IMR-90 (cell line): ENCODE data around the gene SHROOM3. TPM values are rescaled to one million over a fixed set of nuclear protein-coding genes. Genes with fewer than 3 reads are reported as not detected.

Experiments
- ATAC-seq: fragments of 200-7000 bp; cut with Tn5 transposase; 2 replicates; pipeline ENCODE4 v1.9.1; 2020; ENCODE audit warnings: low read depth, mild to moderate bottlenecking, moderate library complexity
- BruUV-seq: library from RNA; stranded (reverse); fragments of 400-500 nt; replicated peaks from 2 replicates; lab custom pipeline; 2021; lab: Mats Ljungman, UMichigan
- CTCF ChIA-PET: fragments of 300-600 bp; formaldehyde crosslinking; extraction: SDS; loops from one replicate; lab custom pipeline; 2021; ENCODE audit warnings: antibody characterized with exemption; lab: Yijun Ruan, JAX
- POLR2A ChIA-PET: fragments of 300-600 bp; sonication (Branson Sonifier 250); formaldehyde crosslinking; loops from one replicate; lab custom pipeline; 2022; ENCODE audit warnings: antibody characterized with exemption; ENCODE audit not compliant: unreplicated experiment; lab: Charles Lee
- DNase-seq: peaks from one replicate; pipeline ENCODE4 v3.0.0; 2013
- H2AFZ ChIP-seq: replicated peaks from 2 replicates; pipeline ENCODE3; 2013; ENCODE audit warnings: low read length, mild to moderate bottlenecking; ENCODE audit not compliant: poor library complexity
- H2AK5ac ChIP-seq: 2 replicates; pipeline ENCODE4 v1.6.1; 2013; ENCODE audit warnings: low read depth, low read length, inconsistent platforms
- H2AK9ac ChIP-seq: replicated peaks from 2 replicates; pipeline ENCODE3; 2013; ENCODE audit warnings: mild to moderate bottlenecking, low read depth, low read length, moderate library complexity; ENCODE audit not compliant: poor library complexity
- H2BK120ac ChIP-seq: 2 replicates; pipeline ENCODE4 v1.6.1; 2013; ENCODE audit warnings: low read depth, low read length, inconsistent platforms
- H2BK15ac ChIP-seq: 3 replicates; pipeline ENCODE4 v1.6.1; 2013; ENCODE audit warnings: low read depth, low read length, inconsistent platforms
- H2BK20ac ChIP-seq: 2 replicates; pipeline ENCODE4 v1.6.1; 2013; ENCODE audit warnings: low read depth, mild to moderate bottlenecking, inconsistent platforms, low read length, moderate library complexity
- H2BK5ac ChIP-seq: 2 replicates; pipeline ENCODE4 v1.6.1; 2013; ENCODE audit warnings: mild to moderate bottlenecking, low read depth, low read length, inconsistent platforms; ENCODE audit not compliant: poor library complexity, severe bottlenecking
- H3K14ac ChIP-seq: replicated peaks from 2 replicates; pipeline ENCODE4 v1.6.1; 2013; ENCODE audit warnings: low read depth, low read length, inconsistent platforms
- H3K18ac ChIP-seq: 2 replicates; pipeline ENCODE4 v1.6.1; 2013; ENCODE audit warnings: low read depth, low read length, control low read depth
- H3K23ac ChIP-seq: 2 replicates; pipeline ENCODE4 v1.6.1; 2013; ENCODE audit warnings: low read depth, low read length, inconsistent platforms
- H3K27ac ChIP-seq: 2 replicates; pipeline ENCODE4 v1.5.1; 2013; ENCODE audit warnings: mild to moderate bottlenecking, control low read depth, low read length; ENCODE audit not compliant: insufficient read depth
- H3K27me3 ChIP-seq: 2 replicates; pipeline ENCODE4 v1.6.1; 2013; ENCODE audit warnings: low read length; ENCODE audit not compliant: control insufficient read depth, insufficient read depth
- H3K36me3 ChIP-seq: 2 replicates; pipeline ENCODE4 v1.6.1; 2013; ENCODE audit warnings: low read length, mixed read lengths; ENCODE audit not compliant: control insufficient read depth, insufficient read depth
- H3K4ac ChIP-seq: 2 replicates; pipeline ENCODE4 v1.6.1; 2013; ENCODE audit warnings: low read depth, low read length, inconsistent platforms
- H3K4me1 ChIP-seq: 2 replicates; pipeline ENCODE4 v1.6.1; 2013; ENCODE audit warnings: low read length, mixed read lengths; ENCODE audit not compliant: control insufficient read depth, insufficient read depth
- H3K4me2 ChIP-seq: 2 replicates; pipeline ENCODE4 v1.6.1; 2013; ENCODE audit warnings: low read depth, mild to moderate bottlenecking, control low read depth, low read length, moderate library complexity
- H3K4me3 ChIP-seq: 2 replicates; pipeline ENCODE4 v1.5.1; 2013; ENCODE audit warnings: low read depth, mild to moderate bottlenecking, control low read depth, low read length, moderate library complexity; ENCODE audit not compliant: insufficient read depth
- H3K56ac ChIP-seq: 2 replicates; pipeline ENCODE4 v1.6.1; 2013; ENCODE audit warnings: low read length, inconsistent platforms; ENCODE audit not compliant: insufficient read depth; ENCODE audit errors: extremely low read depth
- H3K79me1 ChIP-seq, 2 experiments: 2 replicates each; pipeline ENCODE4 v1.6.1; 2013; ENCODE audit warnings: low read length in 2 of 2, inconsistent platforms in 1 of 2, low read depth in 1 of 2
- H3K9ac ChIP-seq: 2 replicates; pipeline ENCODE4 v1.6.1; 2013; ENCODE audit warnings: low read depth, low read length, control low read depth
- H3K9me1 ChIP-seq: 2 replicates; pipeline ENCODE4 v1.6.1; 2013; ENCODE audit warnings: low read length, inconsistent platforms; ENCODE audit not compliant: insufficient read depth
- H3K9me3 ChIP-seq: 2 replicates; pipeline ENCODE4 v1.6.1; 2013; ENCODE audit warnings: low read length; ENCODE audit not compliant: control insufficient read depth, insufficient read depth
- H4K20me1 ChIP-seq: 2 replicates; pipeline ENCODE4 v1.6.1; 2013; ENCODE audit warnings: low read length, inconsistent platforms; ENCODE audit not compliant: insufficient read depth
- H4K5ac ChIP-seq: 2 replicates; pipeline ENCODE4 v1.6.1; 2013; ENCODE audit warnings: mild to moderate bottlenecking, low read depth, low read length, control low read depth
- H4K8ac ChIP-seq, 2 experiments: 2 replicates each; pipeline ENCODE4 v1.6.1; 2013; ENCODE audit warnings: low read depth in 2 of 2, low read length in 2 of 2, control low read depth in 1 of 2, inconsistent platforms in 1 of 2
- H4K91ac ChIP-seq: 2 replicates; pipeline ENCODE4 v1.6.1; 2013; ENCODE audit warnings: low read depth, low read length, inconsistent platforms; ENCODE audit not compliant: insufficient read depth
- BHLHE40 ChIP-seq: fragments of 150-350 bp; IDR thresholded peaks from 2 replicates; pipeline ENCODE4 v1.6.1; 2016; ENCODE audit warnings: mild to moderate bottlenecking, low read depth, low read length
- CEBPB ChIP-seq: IDR thresholded peaks from 2 replicates; pipeline ENCODE4 v1.6.1; 2012; ENCODE audit warnings: low read depth, low read length, improper control_type of control experiment
- CHD1 ChIP-seq: IDR thresholded peaks from 2 replicates; pipeline ENCODE4 v1.6.1; 2012; ENCODE audit warnings: low read depth, low read length, improper control_type of control experiment
- MAFK ChIP-seq: IDR thresholded peaks from 2 replicates; pipeline ENCODE4 v1.6.1; 2012; ENCODE audit warnings: low read depth, low read length, improper control_type of control experiment
- MAZ ChIP-seq: IDR thresholded peaks from 2 replicates; pipeline ENCODE4 v1.6.1; 2012; ENCODE audit warnings: low read depth, mild to moderate bottlenecking, low read length, improper control_type of control experiment, moderate library complexity, borderline replicate concordance
- MXI1 ChIP-seq: IDR thresholded peaks from 2 replicates; pipeline ENCODE4 v1.6.1; 2012; ENCODE audit warnings: low read depth, mild to moderate bottlenecking, low read length, moderate library complexity, borderline replicate concordance
- NFE2L2 ChIP-seq: fragments of 150-350 bp; IDR thresholded peaks from 2 replicates; pipeline ENCODE4 v1.6.1; 2016; ENCODE audit warnings: low read depth, mild to moderate bottlenecking, low read length
- POLR2A ChIP-seq: IDR thresholded peaks from 2 replicates; pipeline ENCODE4 v1.6.1; 2012; ENCODE audit warnings: mild to moderate bottlenecking, low read depth, low read length
- RAD21 ChIP-seq: IDR thresholded peaks from 2 replicates; pipeline ENCODE4 v1.6.1; 2012; ENCODE audit warnings: low read length, improper control_type of control experiment
- RCOR1 ChIP-seq: IDR thresholded peaks from 2 replicates; pipeline ENCODE4 v1.6.1; 2012; ENCODE audit warnings: mild to moderate bottlenecking, low read length, improper control_type of control experiment; ENCODE audit not compliant: insufficient replicate concordance
- RFX5 ChIP-seq: IDR thresholded peaks from 2 replicates; pipeline ENCODE4 v1.8.0; 2012; ENCODE audit warnings: low read depth, mild to moderate bottlenecking, low read length, moderate library complexity
- SMC3 ChIP-seq: fragments of 150-350 bp; IDR thresholded peaks from 2 replicates; pipeline ENCODE4 v1.6.1; 2016; ENCODE audit warnings: low read depth, mild to moderate bottlenecking, antibody characterized with exemption, low read length, moderate library complexity
- WGBS, 2 experiments: methylation state at CpG; one replicate each; pipeline versions ENCODE4 v1.1.5 to v1.1.7; 2013; ENCODE audit warnings: missing lambda C conversion rate in 2 of 2; ENCODE audit not compliant: insufficient read length in 1 of 2; ENCODE audit errors: extremely low coverage in 2 of 2; 5-methylcytosine and 5-hydroxymethylcytosine counted together
- dilution Hi-C: fragments of 300-500 bp; cut with HindIII; formaldehyde crosslinking; loops from one replicate; pipeline ENCODE4 v1.14.3; 2018; ENCODE audit warnings: low sequenced_read_pairs; ENCODE audit not compliant: unreplicated experiment
- in situ Hi-C: fragments of 300-500 bp; cut with MboI; formaldehyde crosslinking; loops from 3 replicates; pipeline ENCODE4 v1.14.3; 2019; ENCODE audit warnings: low sequenced_read_pairs, inconsistent platforms, mixed read lengths
- intact Hi-C: fragments of 100-400 bp; cut with micrococcal nuclease; formaldehyde crosslinking; loops from 2 replicates; pipeline ENCODE4 v1.10.0; 2022
- polyA plus RNA-seq, 3 experiments: library from polyadenylated mRNA; depleted of rRNA; stranded (reverse); fragments of >200 nt; gene quantifications; 2 replicates each; pipeline ENCODE4 v1.2.3, GENCODE V29; 2012; ENCODE audit warnings: low replicate concordance in 1 of 3
- total RNA-seq: library from RNA; depleted of rRNA; stranded (reverse); fragments of >200 nt; gene quantifications from 2 replicates; pipeline ENCODE4 v1.2.3, GENCODE V29; 2012
- TF ChIP-seq, protein P1 (sequence below): fragments of 150-350 bp; IDR thresholded peaks from 2 replicates; pipeline ENCODE4 v1.6.1; 2017; ENCODE audit warnings: mild to moderate bottlenecking, antibody characterized with exemption, low read length, low read depth
- TF ChIP-seq, protein P2 (sequence below): fragments of 150-350 bp; IDR thresholded peaks from 2 replicates; pipeline ENCODE4 v1.6.1; 2016; ENCODE audit warnings: low read depth, mild to moderate bottlenecking, low read length, moderate library complexity, borderline replicate concordance

The SHROOM3 gene
- total and polyA plus RNA-seq, 2 of the 4 experiments (the other 2 are of a cell fraction) = 10.8 to 19.5 TPM

DNA sequence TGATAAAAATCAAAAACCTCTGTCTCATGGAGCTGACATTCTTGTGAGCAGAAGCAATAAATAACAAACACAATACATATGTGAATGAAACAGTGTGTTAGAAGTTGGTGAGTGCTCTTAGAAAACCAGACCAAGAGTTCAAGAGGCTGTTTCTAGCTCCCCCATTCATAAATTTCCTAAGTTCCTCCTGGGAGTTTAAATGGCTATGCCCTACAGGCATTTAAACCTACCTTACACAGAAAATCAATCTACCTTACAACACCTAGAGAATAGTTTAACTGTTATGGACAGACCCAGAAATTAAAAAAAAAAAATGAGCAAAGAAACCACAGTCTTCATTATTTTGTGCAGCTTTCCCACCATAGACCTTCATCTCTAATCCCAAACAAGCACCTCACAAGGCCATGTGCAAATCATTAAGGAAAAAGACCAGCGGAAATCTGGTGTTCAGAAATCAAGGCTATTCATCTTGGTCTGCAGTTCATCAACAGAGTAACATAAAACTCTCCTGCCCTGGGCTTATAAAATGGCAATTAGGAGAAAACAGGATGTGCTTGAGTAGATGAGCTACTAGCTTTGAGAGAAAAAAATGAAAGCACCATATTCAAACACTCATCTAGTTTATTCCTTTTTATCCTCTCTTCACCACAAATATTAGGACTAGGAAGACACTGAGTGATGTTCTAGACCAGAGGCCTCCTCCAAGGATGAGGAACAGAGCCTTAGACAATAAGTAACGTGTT is 147.2 kb downstream of the SHROOM3 start (continued):
- TF ChIP-seq RCOR1 = no peak

GRCh38 chr4:76582817-76583087 is 147.7 kb downstream of the SHROOM3 start:
- Histone ChIP-seq H3K4me2 (no peak overlapping the region), H3K36me3 (no peaks in the 10 kb centered on the region), H2BK5ac (no peak overlapping the region), H2BK15ac (no peak overlapping the region; the same call in 2 of the 3 replicates), H3K14ac (peak overlapping the region; percentile 40; the same call in 1 of the 2 replicates), H3K79me1 (no peaks in the 10 kb centered on the region), H3K9ac (no peak overlapping the region), H2BK120ac (no peak overlapping the region), H3K9me3 (no peaks in the 10 kb centered on the region), H3K9me1 (peaks cover 8% of the 10 kb centered on the region; the same call in 1 of the 2 replicates), H3K27me3 (no peaks in the 10 kb centered on the region), H2AK9ac (no peak overlapping the region), H4K8ac (no peak overlapping the region; a peak in 1 of 4 replicates), H4K5ac (no peak overlapping the region), H4K20me1 (no peaks in the 10 kb centered on the region), H3K23ac (peak overlapping the region; percentile 35; the same call in 1 of the 2 replicates), H3K56ac (no peak overlapping the region), H3K4me1 (peaks cover 7% of the 10 kb centered on the region), H2AK5ac (peak overlapping the region; percentile 66; the same call in 1 of the 2 replicates), H3K4ac (peak overlapping the region; percentile 23; the same call in 1 of the 2 replicates), H3K27ac (no peak overlapping the region), H3K4me3 (no peak overlapping the region), H2BK20ac (no peak overlapping the region), H2AFZ (no peak overlapping the region), H4K91ac (peak overlapping the region; percentile 40; the same call in 1 of the 2 replicates), H3K18ac (no peak overlapping the region)
- CTCF ChIA-PET = interaction anchor here (0.6 kb wide), 1 partner anchor 23 kb away, joined by 4 read pairs; no protein-coding TSS in a partner anchor
- WGBS, 2 experiments = 100% methylated on average over 1 of the region's 3 CpGs; no CpG with 5 or more reads in 1 of the 2 experiments
- dilution Hi-C loops (no loop called here), in situ Hi-C loops (no loop called here), intact Hi-C loops (no loop called here)
- no peak for DNase-seq
- no TSS peak for BruUV-seq
- POLR2A ChIA-PET = no interaction called here
- ATAC-seq = no peak
- TF ChIP-seq, protein P1, sequence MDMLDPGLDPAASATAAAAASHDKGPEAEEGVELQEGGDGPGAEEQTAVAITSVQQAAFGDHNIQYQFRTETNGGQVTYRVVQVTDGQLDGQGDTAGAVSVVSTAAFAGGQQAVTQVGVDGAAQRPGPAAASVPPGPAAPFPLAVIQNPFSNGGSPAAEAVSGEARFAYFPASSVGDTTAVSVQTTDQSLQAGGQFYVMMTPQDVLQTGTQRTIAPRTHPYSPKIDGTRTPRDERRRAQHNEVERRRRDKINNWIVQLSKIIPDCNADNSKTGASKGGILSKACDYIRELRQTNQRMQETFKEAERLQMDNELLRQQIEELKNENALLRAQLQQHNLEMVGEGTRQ = no peak
- TF ChIP-seq RAD21 (no peak), CHD1 (no peak), RCOR1 (no peak), BHLHE40 (no peak), CEBPB (no peak), POLR2A (no peak), NFE2L2 (no peak), RFX5 (no peak), MAZ (no peak), MAFK (no peak), MXI1 (no peak), SMC3 (no peak)
- TF ChIP-seq, protein P2, sequence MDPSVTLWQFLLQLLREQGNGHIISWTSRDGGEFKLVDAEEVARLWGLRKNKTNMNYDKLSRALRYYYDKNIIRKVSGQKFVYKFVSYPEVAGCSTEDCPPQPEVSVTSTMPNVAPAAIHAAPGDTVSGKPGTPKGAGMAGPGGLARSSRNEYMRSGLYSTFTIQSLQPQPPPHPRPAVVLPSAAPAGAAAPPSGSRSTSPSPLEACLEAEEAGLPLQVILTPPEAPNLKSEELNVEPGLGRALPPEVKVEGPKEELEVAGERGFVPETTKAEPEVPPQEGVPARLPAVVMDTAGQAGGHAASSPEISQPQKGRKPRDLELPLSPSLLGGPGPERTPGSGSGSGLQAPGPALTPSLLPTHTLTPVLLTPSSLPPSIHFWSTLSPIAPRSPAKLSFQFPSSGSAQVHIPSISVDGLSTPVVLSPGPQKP = no peak
